Gastroesophageal sphincter (tissue), 3 donors: ENCODE measurements around the gene TAF4.

Experiments used
- EP300 ChIP-seq: sonication (generic); formaldehyde crosslinking; IDR thresholded peaks from one replicate; pipeline ENCODE4 v1.6.1; 2017; ENCODE audit warnings: antibody characterized with exemption, mild to moderate bottlenecking
- POLR2A ChIP-seq, 2 donors: fragments of 450-650 bp; IDR thresholded peaks; one replicate each; pipeline ENCODE4 v1.6.1; 2017; ENCODE audit warnings: antibody characterized with exemption in 2 of 2, mild to moderate bottlenecking in 2 of 2, moderate library complexity in 1 of 2
- POLR2AphosphoS5 ChIP-seq: sonication (generic); formaldehyde crosslinking; IDR thresholded peaks from one replicate; pipeline ENCODE4 v1.6.1; 2017; ENCODE audit warnings: antibody characterized with exemption
- TF ChIP-seq, protein P1 (sequence below), 4 experiments: fragments of 200-600 bp in 2 of 4; fragments of 450-650 bp in 2 of 4; sonication (generic) in 1 of 4; IDR thresholded peaks; one replicate each; pipeline ENCODE4 v1.5.1; 2017 to 2019; ENCODE audit warnings: antibody characterized with exemption in 4 of 4, mild to moderate bottlenecking in 2 of 4, moderate library complexity in 2 of 4

DNA sequence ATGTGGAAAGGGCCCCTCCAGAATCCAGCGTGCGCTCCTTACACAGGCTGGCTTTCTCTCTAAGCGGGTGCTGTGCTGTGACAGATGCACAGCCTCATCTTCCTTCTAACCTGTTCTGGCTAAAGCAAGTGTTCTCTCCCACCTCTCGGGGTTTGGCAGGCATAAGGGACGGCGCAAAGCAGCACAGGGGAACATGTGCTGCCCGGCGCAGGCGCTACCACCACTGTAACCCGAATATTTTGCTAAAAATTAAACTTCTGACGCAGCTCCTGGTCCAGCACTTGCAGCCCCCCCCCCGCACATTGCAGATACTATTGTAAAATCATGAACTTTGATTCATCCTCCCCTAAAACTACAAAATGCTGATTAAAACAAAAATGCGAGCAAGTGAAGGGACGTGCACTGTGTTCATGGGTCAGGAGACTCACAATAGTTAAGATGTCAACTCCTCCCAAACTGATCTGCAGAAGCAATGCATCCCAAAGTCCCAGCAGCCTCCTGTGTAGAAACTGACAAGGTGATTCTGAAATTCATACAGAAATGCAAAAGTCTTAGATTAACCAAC is 43.0 kb downstream of the TAF4 start:
- TF ChIP-seq, protein P1, sequence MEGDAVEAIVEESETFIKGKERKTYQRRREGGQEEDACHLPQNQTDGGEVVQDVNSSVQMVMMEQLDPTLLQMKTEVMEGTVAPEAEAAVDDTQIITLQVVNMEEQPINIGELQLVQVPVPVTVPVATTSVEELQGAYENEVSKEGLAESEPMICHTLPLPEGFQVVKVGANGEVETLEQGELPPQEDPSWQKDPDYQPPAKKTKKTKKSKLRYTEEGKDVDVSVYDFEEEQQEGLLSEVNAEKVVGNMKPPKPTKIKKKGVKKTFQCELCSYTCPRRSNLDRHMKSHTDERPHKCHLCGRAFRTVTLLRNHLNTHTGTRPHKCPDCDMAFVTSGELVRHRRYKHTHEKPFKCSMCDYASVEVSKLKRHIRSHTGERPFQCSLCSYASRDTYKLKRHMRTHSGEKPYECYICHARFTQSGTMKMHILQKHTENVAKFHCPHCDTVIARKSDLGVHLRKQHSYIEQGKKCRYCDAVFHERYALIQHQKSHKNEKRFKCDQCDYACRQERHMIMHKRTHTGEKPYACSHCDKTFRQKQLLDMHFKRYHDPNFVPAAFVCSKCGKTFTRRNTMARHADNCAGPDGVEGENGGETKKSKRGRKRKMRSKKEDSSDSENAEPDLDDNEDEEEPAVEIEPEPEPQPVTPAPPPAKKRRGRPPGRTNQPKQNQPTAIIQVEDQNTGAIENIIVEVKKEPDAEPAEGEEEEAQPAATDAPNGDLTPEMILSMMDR (IDR thresholded peaks at IDR 0.05) = no peak
- TF ChIP-seq POLR2AphosphoS5 (no peak), EP300 (no peak), POLR2A (IDR thresholded peaks at IDR 0.05) (no peak)
